Type B pancreatic cell (in vitro differentiated cells): ENCODE results near the gene CCDC9B. TPM values are rescaled to one million over a fixed set of nuclear protein-coding genes. Genes with fewer than 3 reads are reported as not detected.

ENCODE experiments used
- DNase-seq: peaks from one replicate; pipeline ENCODE4 v3.0.0; 2021; ENCODE audit warnings: mixed read lengths; ENCODE audit not compliant: unreplicated experiment; ENCODE audit errors: extremely low spot score
- H3K27ac Mint-ChIP-seq: 2 replicates; pipeline ENCODE4 v1.8.0; 2021; ENCODE audit warnings: mild to moderate bottlenecking, mixed read lengths
- H3K27me3 Mint-ChIP-seq: 2 replicates; pipeline ENCODE4 v1.8.0; 2021; ENCODE audit warnings: mixed read lengths
- H3K36me3 Mint-ChIP-seq: 2 replicates; pipeline ENCODE4 v1.8.0; 2021; ENCODE audit warnings: mixed read lengths
- H3K4me1 Mint-ChIP-seq: one replicate; pipeline ENCODE4 v1.8.0; 2021; ENCODE audit warnings: mixed read lengths; ENCODE audit not compliant: unreplicated experiment
- H3K4me3 Mint-ChIP-seq: 2 replicates; pipeline ENCODE4 v1.8.0; 2021; ENCODE audit warnings: mild to moderate bottlenecking, mixed read lengths
- H3K9me3 Mint-ChIP-seq: 2 replicates; pipeline ENCODE4 v1.8.0; 2021; ENCODE audit warnings: mixed read lengths
- total RNA-seq: library from RNA; stranded (reverse); gene quantifications from 2 replicates; pipeline ENCODE4 v1.2.1, GENCODE V29; 2021; ENCODE audit warnings: low replicate concordance
- TF ChIP-seq, protein P1 (sequence below): fragments of 200-600 bp; sonication (generic); conservative IDR thresholded peaks from 2 replicates; pipeline ENCODE4 v1.5.0; 2021; ENCODE audit warnings: antibody characterized with exemption, mild to moderate bottlenecking

CCDC9B gene
- total RNA-seq, 1 donor from 2014 or later: 2.4 TPM

DNA sequence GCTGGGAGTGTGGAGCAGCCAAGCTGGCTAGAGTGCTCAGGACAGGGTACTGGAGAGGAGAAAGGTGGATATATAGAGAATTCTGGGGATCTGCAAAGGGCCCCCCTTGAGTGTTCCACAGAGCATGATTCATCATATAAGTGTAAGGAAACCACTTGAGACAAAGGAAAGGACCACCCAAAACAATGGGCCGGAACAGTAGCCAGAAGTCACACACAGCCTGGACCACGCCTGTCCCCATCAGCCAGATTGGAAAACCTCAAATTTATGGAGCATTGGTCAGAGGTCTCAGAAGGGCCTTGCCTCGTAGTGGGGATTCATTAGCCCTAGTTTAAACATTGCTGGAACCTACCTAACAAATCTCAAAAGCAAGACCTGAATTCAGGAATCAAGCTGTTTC lies 36.9 kb upstream of the CCDC9B start:
- H3K27me3 Mint-ChIP-seq: peaks cover 6% of the 10 kb centered on the region
- H3K36me3 Mint-ChIP-seq: no peaks in the 10 kb centered on the region
- no peak for DNase-seq
- H3K4me3 Mint-ChIP-seq: no peak overlapping the region
- TF ChIP-seq, protein P1, sequence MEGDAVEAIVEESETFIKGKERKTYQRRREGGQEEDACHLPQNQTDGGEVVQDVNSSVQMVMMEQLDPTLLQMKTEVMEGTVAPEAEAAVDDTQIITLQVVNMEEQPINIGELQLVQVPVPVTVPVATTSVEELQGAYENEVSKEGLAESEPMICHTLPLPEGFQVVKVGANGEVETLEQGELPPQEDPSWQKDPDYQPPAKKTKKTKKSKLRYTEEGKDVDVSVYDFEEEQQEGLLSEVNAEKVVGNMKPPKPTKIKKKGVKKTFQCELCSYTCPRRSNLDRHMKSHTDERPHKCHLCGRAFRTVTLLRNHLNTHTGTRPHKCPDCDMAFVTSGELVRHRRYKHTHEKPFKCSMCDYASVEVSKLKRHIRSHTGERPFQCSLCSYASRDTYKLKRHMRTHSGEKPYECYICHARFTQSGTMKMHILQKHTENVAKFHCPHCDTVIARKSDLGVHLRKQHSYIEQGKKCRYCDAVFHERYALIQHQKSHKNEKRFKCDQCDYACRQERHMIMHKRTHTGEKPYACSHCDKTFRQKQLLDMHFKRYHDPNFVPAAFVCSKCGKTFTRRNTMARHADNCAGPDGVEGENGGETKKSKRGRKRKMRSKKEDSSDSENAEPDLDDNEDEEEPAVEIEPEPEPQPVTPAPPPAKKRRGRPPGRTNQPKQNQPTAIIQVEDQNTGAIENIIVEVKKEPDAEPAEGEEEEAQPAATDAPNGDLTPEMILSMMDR: no peak
- no peak overlapping the region for H3K27ac Mint-ChIP-seq
- peaks cover 2% of the 10 kb centered on the region for H3K4me1 Mint-ChIP-seq
- H3K9me3 Mint-ChIP-seq: no peaks in the 10 kb centered on the region

DNA sequence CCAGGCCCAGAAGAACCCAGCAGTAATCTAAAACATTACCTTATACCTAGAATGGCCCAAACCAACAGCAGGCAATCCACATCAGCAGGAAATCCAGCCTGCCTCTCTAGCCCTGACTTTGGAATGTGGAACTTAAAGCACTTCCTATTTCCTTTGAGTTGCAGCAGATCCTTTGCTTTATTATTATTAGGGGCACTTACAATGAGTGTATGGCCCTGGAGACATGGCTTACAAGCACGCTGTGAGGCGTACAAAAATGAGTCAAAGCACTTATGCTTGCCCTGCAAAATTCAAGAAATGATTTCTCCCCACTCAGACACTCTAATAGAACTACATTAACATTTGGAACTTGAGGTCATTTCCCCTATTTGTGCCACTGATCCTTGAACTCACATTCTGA lies 32.2 kb upstream of the CCDC9B start:
- TF ChIP-seq, protein P1: no peak
- Mint-ChIP-seq H3K36me3 (no peaks in the 10 kb centered on the region), H3K9me3 (no peaks in the 10 kb centered on the region), H3K4me3 (no peak overlapping the region), H3K27ac (no peak overlapping the region), H3K4me1 (no peaks in the 10 kb centered on the region), H3K27me3 (peaks cover 19% of the 10 kb centered on the region)
- no peak for DNase-seq

- H3K4me3 Mint-ChIP-seq: no peak overlapping the region
- H3K27ac Mint-ChIP-seq: no peak overlapping the region
- DNase-seq: no peak
These were observed 29.2 kb upstream of the CCDC9B start for GRCh38 chr15:40369971-40370370.

GRCh38 chr15:40369474-40369869 lies 28.7 kb upstream of the CCDC9B start:
- Mint-ChIP-seq H3K9me3 (no peaks in the 10 kb centered on the region), H3K4me1 (no peaks in the 10 kb centered on the region), H3K27me3 (peaks cover 46% of the 10 kb centered on the region), H3K27ac (no peak overlapping the region), H3K4me3 (no peak overlapping the region), H3K36me3 (no peaks in the 10 kb centered on the region)
- DNase-seq: no peak
- TF ChIP-seq, protein P1: no peak

More at GRCh38 chr15:40369971-40370370, 29.2 kb upstream of the CCDC9B start:
- TF ChIP-seq, protein P1: no peak
- Mint-ChIP-seq H3K27me3 (peaks cover 43% of the 10 kb centered on the region), H3K4me1 (no peaks in the 10 kb centered on the region), H3K36me3 (no peaks in the 10 kb centered on the region), H3K9me3 (no peaks in the 10 kb centered on the region)

GRCh38 chr15:40368719-40369473 lies 28.2 kb upstream of the CCDC9B start:
- no peak overlapping the region for H3K4me3 Mint-ChIP-seq
- no peak for DNase-seq
- H3K27ac Mint-ChIP-seq: no peak overlapping the region
- no peaks in the 10 kb centered on the region for H3K36me3 Mint-ChIP-seq
- no peaks in the 10 kb centered on the region for H3K9me3 Mint-ChIP-seq
- peaks cover 51% of the 10 kb centered on the region for H3K27me3 Mint-ChIP-seq
- TF ChIP-seq, protein P1: no peak
- H3K4me1 Mint-ChIP-seq: no peaks in the 10 kb centered on the region
